PC-9 (cell line): ENCODE measurements around the gene ANKRD33B.

Experiments used
- CTCF ChIP-seq: fragments of 200-600 bp; sonication (generic); conservative IDR thresholded peaks from 2 replicates; pipeline ENCODE4 v1.6.1; 2017; ENCODE audit warnings: mixed run types, antibody characterized with exemption, mild to moderate bottlenecking, moderate library complexity
- EZH2 ChIP-seq: fragments of 200-600 bp; sonication (generic); IDR thresholded peaks from 2 replicates; pipeline ENCODE4 v1.8.0; 2017; ENCODE audit warnings: antibody characterized with exemption, low read depth

GRCh38 chr5:10534561-10535530, 29.0 kb upstream of the ANKRD33B start:
- TF ChIP-seq CTCF: no peak
- TF ChIP-seq EZH2: no peak
